Neural cell (in vitro differentiated cells): ENCODE measurements around the gene MDP1.

Source experiments
- EZH2 ChIP-seq: fragments of 200-600, 300-800 bp; shearing (Covaris generic), sonication (generic); IDR thresholded peaks from 2 replicates; pipeline ENCODE4 v1.6.1; 2014; ENCODE audit warnings: antibody characterized with exemption, low read length, borderline replicate concordance, mild to moderate bottlenecking; ENCODE audit not compliant: insufficient read depth, poor library complexity, severe bottlenecking
- MXI1 ChIP-seq: fragments of 450-650 bp; conservative IDR thresholded peaks from 2 replicates; pipeline ENCODE4 v1.6.1; 2014; ENCODE audit warnings: antibody characterized with exemption, mild to moderate bottlenecking; ENCODE audit not compliant: poor library complexity, severe bottlenecking
- POLR2AphosphoS5 ChIP-seq: IDR thresholded peaks from 2 replicates; pipeline ENCODE4 v1.6.1; 2012
- RAD21 ChIP-seq: fragments of 450-650 bp; conservative IDR thresholded peaks from 2 replicates; pipeline ENCODE4 v1.6.1; 2014; ENCODE audit warnings: antibody characterized with exemption, mild to moderate bottlenecking, moderate library complexity
- TF ChIP-seq, protein P1 (sequence below): fragments of 450-650 bp; IDR thresholded peaks from 2 replicates; pipeline ENCODE4 v1.5.1; 2014; ENCODE audit warnings: antibody characterized with exemption, mild to moderate bottlenecking, moderate library complexity; ENCODE audit not compliant: poor library complexity, severe bottlenecking

DNA sequence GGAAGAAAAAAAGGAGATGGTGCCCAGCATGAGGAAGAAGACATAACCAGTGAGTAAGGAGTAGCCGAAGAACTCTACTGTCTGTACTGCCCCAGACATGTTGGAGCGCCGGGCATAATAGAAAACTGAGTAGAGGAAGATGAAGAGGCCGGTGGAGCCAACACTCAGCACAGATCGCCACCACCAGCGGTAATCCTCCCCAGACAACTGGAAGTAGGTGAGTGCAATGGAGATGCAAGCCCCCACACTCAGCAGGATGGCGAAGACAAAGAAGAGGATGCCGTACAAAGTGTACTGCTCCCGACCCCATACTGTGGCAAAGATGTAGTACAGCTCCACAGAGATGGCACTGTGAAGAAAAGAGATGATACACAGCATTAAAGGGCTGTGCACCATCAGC lies 26.4 kb downstream of the MDP1 start:
- TF ChIP-seq, protein P1, sequence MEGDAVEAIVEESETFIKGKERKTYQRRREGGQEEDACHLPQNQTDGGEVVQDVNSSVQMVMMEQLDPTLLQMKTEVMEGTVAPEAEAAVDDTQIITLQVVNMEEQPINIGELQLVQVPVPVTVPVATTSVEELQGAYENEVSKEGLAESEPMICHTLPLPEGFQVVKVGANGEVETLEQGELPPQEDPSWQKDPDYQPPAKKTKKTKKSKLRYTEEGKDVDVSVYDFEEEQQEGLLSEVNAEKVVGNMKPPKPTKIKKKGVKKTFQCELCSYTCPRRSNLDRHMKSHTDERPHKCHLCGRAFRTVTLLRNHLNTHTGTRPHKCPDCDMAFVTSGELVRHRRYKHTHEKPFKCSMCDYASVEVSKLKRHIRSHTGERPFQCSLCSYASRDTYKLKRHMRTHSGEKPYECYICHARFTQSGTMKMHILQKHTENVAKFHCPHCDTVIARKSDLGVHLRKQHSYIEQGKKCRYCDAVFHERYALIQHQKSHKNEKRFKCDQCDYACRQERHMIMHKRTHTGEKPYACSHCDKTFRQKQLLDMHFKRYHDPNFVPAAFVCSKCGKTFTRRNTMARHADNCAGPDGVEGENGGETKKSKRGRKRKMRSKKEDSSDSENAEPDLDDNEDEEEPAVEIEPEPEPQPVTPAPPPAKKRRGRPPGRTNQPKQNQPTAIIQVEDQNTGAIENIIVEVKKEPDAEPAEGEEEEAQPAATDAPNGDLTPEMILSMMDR: no peak
- TF ChIP-seq POLR2AphosphoS5: no peak
- no peak for TF ChIP-seq MXI1
- no peak for TF ChIP-seq EZH2
- TF ChIP-seq RAD21: no peak
